Heart right ventricle (tissue), 16 donors: Measurements from ENCODE around the gene SCIN. TPM values are rescaled to one million over a fixed set of nuclear protein-coding genes. Genes with fewer than 3 reads are reported as not detected.

Experiments
- ATAC-seq, 8 donors: fragments of 200-7000 bp; cut with Tn5 transposase; one replicate each; pipeline ENCODE4 v1.9.1; 2020; ENCODE audit warnings: mild to moderate bottlenecking in 8 of 8, moderate library complexity in 8 of 8, moderate number of reproducible peaks in 1 of 8
- DNase-seq, 2 donors: peaks; one replicate each; pipeline ENCODE4 v3.0.0-alpha.2; 2020
- H3K27ac ChIP-seq, 10 donors: fragments of 200-600 bp; sonication (generic) in 2 of 10; one replicate each; pipeline versions ENCODE4 v1.5.0 to v1.8.0; 2020 to 2022; ENCODE audit warnings: mild to moderate bottlenecking in 3 of 10
- H3K27me3 ChIP-seq, 7 donors: fragments of 200-600 bp; one replicate each; pipeline ENCODE4 v1.8.0; 2021 to 2022; ENCODE audit warnings: mild to moderate bottlenecking in 2 of 7
- H3K36me3 ChIP-seq, 9 donors: fragments of 200-600 bp; sonication (generic) in 1 of 9; one replicate each; pipeline versions ENCODE4 v1.5.0 to v1.8.0; 2020 to 2022; ENCODE audit warnings: mild to moderate bottlenecking in 2 of 9
- H3K4me1 ChIP-seq, 9 donors: fragments of 200-600 bp; sonication (generic) in 1 of 9; one replicate each; pipeline versions ENCODE4 v1.5.0 to v1.8.0; 2020 to 2022; ENCODE audit warnings: mild to moderate bottlenecking in 4 of 9
- H3K4me3 ChIP-seq, 10 donors: fragments of 200-600 bp; sonication (generic) in 2 of 10; one replicate each; pipeline versions ENCODE4 v1.5.0 to v1.8.0; 2020 to 2022; ENCODE audit warnings: mild to moderate bottlenecking in 7 of 10, moderate library complexity in 2 of 10
- H3K9me3 ChIP-seq, 11 donors: fragments of 200-600 bp in 10 of 11; sonication (generic) in 2 of 11; one replicate each; pipeline versions ENCODE4 v1.5.0 to v1.8.0; 2013 to 2022; ENCODE audit warnings: mild to moderate bottlenecking in 2 of 11, control low read depth in 1 of 11, moderate library complexity in 1 of 11
- CTCF ChIP-seq, 9 donors: fragments of 200-600 bp; sonication (generic) in 2 of 9; IDR thresholded peaks; one replicate each; pipeline versions ENCODE4 v1.5.0 to v1.8.0; 2021 to 2022; ENCODE audit warnings: antibody characterized with exemption in 9 of 9, mild to moderate bottlenecking in 5 of 9, moderate library complexity in 1 of 9
- WGBS, 2 donors: extraction: QIAGEN DNeasy Blood & Tissue Kit; methylation state at CpG; one replicate each; pipeline ENCODE4 v1.1.7; 2013; ENCODE audit warnings: inconsistent platforms in 1 of 2; 5-methylcytosine and 5-hydroxymethylcytosine counted together
- intact Hi-C, 10 donors: fragments of 100-400 bp; cut with DNase I; formaldehyde crosslinking; loops; one replicate each; pipeline versions ENCODE4 v1.11.1 to v1.14.2; 2022
- polyA plus RNA-seq, 2 donors: library from polyadenylated mRNA; stranded (reverse); fragments of 200-250 nt; gene quantifications; one replicate each; pipeline ENCODE4 v1.2.3, GENCODE V29; 2013
- total RNA-seq, 10 donors: library from RNA; stranded (reverse); fragmentation: NEBNext Ultra II Directional in 3 of 10; extraction: Animal tissue kit (Norgen Biotek cat#: 25700) in 3 of 10; gene quantifications; one replicate each; pipeline versions ENCODE4 v1.2.1 to v1.2.4, GENCODE V29; 2021 to 2023
- donor health status: Arrhythmogenic right ventricular cardiomyopathy.
- donor health status: ischemic (EF 13 %, LVEDD 7.1; RV severe dilation, severe dysfunction).
- donor health status: healthy with polysubstance abuse.
- donor health status: DM: no; HTN: yes; CAD: no.
- donor health status: DM: no; HTN: no; CAD: no.
- donor health status: ischemic (EF 25% LVEDD 6.9; RV normal size, moderate dysfunction).
- donor health status: ischemic (EF 25% LVEDD 5.7; RV mildly dilated, moderate dysfunction).
- donor health status: healthy.
- donor health status: DM: yes; HTN: yes; CAD: no.
- donor health status: Ischemic cardiomyopathy.
- donor health status: ischemic (EF 35%, LVEDD 5.7; RV mildly dilated, moderate dysfunction).
- donor health status: nonischemic (EF 11% LVEDD 7.7; RV severe dilation, severe dysfunction).
- donor health status: DM: yes; HTN: yes; CAD: no.
- donor health status: PGD.
- donor health status: ischemic (EF 29% LVEDD 5.4; RV normal size, mild dysfunction).
- donor health status: nonischemic (EF 23%, LVEDD 6.1; RV moderate dilation, normal function).

The SCIN gene
- total and polyA plus RNA-seq, 12 donors: 0.01 to 1.5 (median 0.32) TPM; not detected in 3

DNA sequence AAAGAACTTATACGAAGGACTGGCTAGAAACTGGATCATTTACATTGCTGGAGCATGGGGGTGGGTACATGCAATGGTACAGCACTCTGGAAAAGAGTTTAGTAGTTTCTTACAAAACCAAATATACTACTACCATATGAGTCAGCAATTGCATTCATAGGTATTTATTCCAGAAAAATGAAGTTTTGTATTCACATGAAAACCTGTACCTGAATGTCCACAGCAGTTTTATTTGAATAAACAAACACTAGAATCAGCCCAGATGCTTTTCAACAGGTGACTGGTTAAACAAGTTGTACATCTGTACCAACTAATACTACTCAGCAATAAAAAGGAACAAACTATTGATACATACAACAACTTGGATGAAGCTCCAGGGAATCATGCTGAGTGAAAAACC, 3.4 kb downstream of the SCIN start:
- no peaks in the 10 kb centered on the region for H3K36me3 ChIP-seq
- 85 to 86% methylated on average over 1 of the region's 1 CpG for WGBS, 2 donors

GRCh38 chr7:12578930-12579640, 8.6 kb downstream of the SCIN start:
- no peak overlapping the region for H3K4me3 ChIP-seq
- WGBS, 2 donors: 80 to 85% methylated on average over 8 of the region's 8 CpGs
- no peaks in the 10 kb centered on the region for H3K4me1 ChIP-seq
- H3K9me3 ChIP-seq: no peaks in the 10 kb centered on the region
- intact Hi-C loops: no loop called here
- DNase-seq (no peak), ATAC-seq (no peak)
- H3K36me3 ChIP-seq: no peaks in the 10 kb centered on the region
- no peak for TF ChIP-seq CTCF (IDR thresholded peaks at IDR 0.05)
- H3K27me3 ChIP-seq: no peaks in the 10 kb centered on the region
- H3K27ac ChIP-seq: no peak overlapping the region

More for the DNA sequence above, 3.4 kb downstream of the SCIN start:
- DNase-seq: no peak
- H3K4me3 ChIP-seq: no peak overlapping the region
- no peaks in the 10 kb centered on the region for H3K9me3 ChIP-seq
- no peak for ATAC-seq
- intact Hi-C loops: no loop called here
- TF ChIP-seq CTCF (IDR thresholded peaks at IDR 0.05): no peak
- peaks cover 0 to 23% (median 13%) of the 10 kb centered on the region in 9 donors for H3K4me1 ChIP-seq
- no peak overlapping the region for H3K27ac ChIP-seq
- H3K27me3 ChIP-seq: peaks cover 4 to 40% (median 28%) of the 10 kb centered on the region in 7 donors

- no peak for TF ChIP-seq CTCF (IDR thresholded peaks at IDR 0.05)
- intact Hi-C loops: no loop called here
- no peak for ATAC-seq
- no peaks in the 10 kb centered on the region for H3K9me3 ChIP-seq
- WGBS, 2 donors: 39 to 42% methylated on average over 3 of the region's 3 CpGs
- H3K27ac ChIP-seq: no peak overlapping the region
- H3K36me3 ChIP-seq: no peaks in the 10 kb centered on the region
- DNase-seq: no peak
- H3K27me3 ChIP-seq: no peaks in the 10 kb centered on the region
- H3K4me1 ChIP-seq: peaks cover 0 to 19% (median 0%) of the 10 kb centered on the region in 9 donors
- no peak overlapping the region for H3K4me3 ChIP-seq
Measured at GRCh38 chr7:12581897-12582296, 11.4 kb downstream of the SCIN start.

GRCh38 chr7:12582362-12582761, 11.8 kb downstream of the SCIN start:
- Histone ChIP-seq H3K36me3 (no peaks in the 10 kb centered on the region), H3K27me3 (no peaks in the 10 kb centered on the region), H3K9me3 (no peaks in the 10 kb centered on the region), H3K4me3 (no peak overlapping the region), H3K4me1 (peaks cover 0 to 19% (median 0%) of the 10 kb centered on the region in 9 donors), H3K27ac (no peak overlapping the region)
- no peak for TF ChIP-seq CTCF (IDR thresholded peaks at IDR 0.05)
- WGBS, 2 donors: 90 to 91% methylated on average over 3 of the region's 3 CpGs
- DNase-seq (no peak), ATAC-seq (no peak)
- intact Hi-C loops: no loop called here
